Measurements from ENCODE around the gene LRMDA. TPM values are rescaled to one million over a fixed set of nuclear protein-coding genes. Genes with fewer than 3 reads are reported as not detected.

LRMDA gene
- total and polyA plus RNA-seq, 2 donors (not counting 1 experiment from before 2014, with no cell fraction given), result 0.12 TPM; not detected in 1

- Histone ChIP-seq H4K20me1 (ENCODE audit: control insufficient read depth, insufficient read depth, low read length, poor library complexity, severe bottlenecking) (no peaks in the 10 kb centered on the region), H3K4me3 (ENCODE audit: control extremely low read depth in 1 of 5, extremely low read depth in 1 of 5, insufficient read depth in 1 of 5, low read depth in 2 of 5, low read length in 4 of 5) (no peak overlapping the region), H3K36me3 (replicated peaks in 1 of 2; ENCODE audit: control extremely low read depth in 1 of 2, control insufficient read depth in 1 of 2, extremely low read depth in 1 of 2, insufficient read depth in 2 of 2, low read length in 1 of 2) (no peaks in the 10 kb centered on the region), H3K27ac (ENCODE audit: low read length in 2 of 2) (no peak overlapping the region), H2AFZ (ENCODE audit: insufficient read depth, low read depth, low read length, poor library complexity, severe bottlenecking) (no peak overlapping the region), H3K4me2 (replicated peaks; ENCODE audit: low read depth, low read length, poor library complexity, severe bottlenecking) (no peak overlapping the region), H3K27me3 (replicated peaks in 1 of 4; ENCODE audit: control extremely low read depth in 1 of 4, control insufficient read depth in 3 of 4, insufficient read depth in 4 of 4, low read length in 3 of 4) (no peaks in the 10 kb centered on the region), H3K9me3 (ENCODE audit: control extremely low read depth in 1 of 3, control insufficient read depth in 2 of 3, insufficient read depth in 1 of 3, low read length in 2 of 3) (no peaks in the 10 kb centered on the region), H3K79me2 (ENCODE audit: control insufficient read depth, insufficient read depth, low read length) (no peaks in the 10 kb centered on the region), H3K4me1 (ENCODE audit: control insufficient read depth in 2 of 2, insufficient read depth in 2 of 2, low read length in 2 of 2) (no peaks in the 10 kb centered on the region), H3K9ac (ENCODE audit: low read length) (no peak overlapping the region)
- intact Hi-C loops (cut with micrococcal nuclease), result no loop called here
- H3K27me3 Mint-ChIP-seq, result peaks cover 3% of the 10 kb centered on the region
- DNase-seq, result no peak
- no peak for ATAC-seq (ENCODE audit: low read depth)
- no CpG with 5 or more reads among the region's 2 CpGs for WGBS (ENCODE audit: insufficient coverage)
- ChIA-PET CTCF (no interaction called here), POLR2A (no interaction called here)
- no peak for TF ChIP-seq EZH2 (IDR thresholded peaks at IDR 0.05; ENCODE audit: borderline replicate concordance, insufficient read depth, low read depth, low read length, poor library complexity, severe bottlenecking)
- no peak for TF ChIP-seq CTCF (IDR thresholded peaks at IDR 0.05)
- no peak overlapping the region for H3K27ac Mint-ChIP-seq
- no peaks in the 10 kb centered on the region for H3K4me1 Mint-ChIP-seq
- H3K9me3 Mint-ChIP-seq (ENCODE audit: insufficient read depth), result no peaks in the 10 kb centered on the region
- no peak overlapping the region for H3K4me3 Mint-ChIP-seq
Measured at GRCh38 chr10:76284351-76284750, 852.9 kb downstream of the LRMDA start.

GRCh38 chr10:76285012-76285411, 853.6 kb downstream of the LRMDA start:
- Histone ChIP-seq H3K4me3 (ENCODE audit: control extremely low read depth in 1 of 5, extremely low read depth in 1 of 5, insufficient read depth in 1 of 5, low read depth in 2 of 5, low read length in 4 of 5) (no peak overlapping the region), H3K9me3 (ENCODE audit: control extremely low read depth in 1 of 3, control insufficient read depth in 2 of 3, insufficient read depth in 1 of 3, low read length in 2 of 3) (no peaks in the 10 kb centered on the region), H3K79me2 (ENCODE audit: control insufficient read depth, insufficient read depth, low read length) (no peaks in the 10 kb centered on the region), H3K36me3 (replicated peaks in 1 of 2; ENCODE audit: control extremely low read depth in 1 of 2, control insufficient read depth in 1 of 2, extremely low read depth in 1 of 2, insufficient read depth in 2 of 2, low read length in 1 of 2) (no peaks in the 10 kb centered on the region), H2AFZ (ENCODE audit: insufficient read depth, low read depth, low read length, poor library complexity, severe bottlenecking) (no peak overlapping the region), H4K20me1 (ENCODE audit: control insufficient read depth, insufficient read depth, low read length, poor library complexity, severe bottlenecking) (no peaks in the 10 kb centered on the region), H3K27ac (ENCODE audit: low read length in 2 of 2) (no peak overlapping the region), H3K4me2 (replicated peaks; ENCODE audit: low read depth, low read length, poor library complexity, severe bottlenecking) (no peak overlapping the region), H3K4me1 (ENCODE audit: control insufficient read depth in 2 of 2, insufficient read depth in 2 of 2, low read length in 2 of 2) (no peaks in the 10 kb centered on the region), H3K27me3 (replicated peaks in 1 of 4; ENCODE audit: control extremely low read depth in 1 of 4, control insufficient read depth in 3 of 4, insufficient read depth in 4 of 4, low read length in 3 of 4) (no peaks in the 10 kb centered on the region), H3K9ac (ENCODE audit: low read length) (no peak overlapping the region)
- Mint-ChIP-seq H3K27me3 (peaks cover 3% of the 10 kb centered on the region), H3K4me3 (no peak overlapping the region), H3K27ac (no peak overlapping the region), H3K9me3 (ENCODE audit: insufficient read depth) (no peaks in the 10 kb centered on the region), H3K4me1 (no peaks in the 10 kb centered on the region)
- ATAC-seq (ENCODE audit: low read depth) (no peak), DNase-seq (no peak)
- no CpG with 5 or more reads among the region's 1 CpG for WGBS (ENCODE audit: insufficient coverage)
- intact Hi-C loops (cut with micrococcal nuclease), result no loop called here
- ChIA-PET POLR2A (no interaction called here), CTCF (no interaction called here)
- TF ChIP-seq EZH2 (IDR thresholded peaks at IDR 0.05; ENCODE audit: borderline replicate concordance, insufficient read depth, low read depth, low read length, poor library complexity, severe bottlenecking), result no peak
- TF ChIP-seq CTCF (IDR thresholded peaks at IDR 0.05), result no peak
